Activated naive CD8-positive, alpha-beta T cell treated with anti-CD3 and anti-CD28 coated beads for 36 hours (primary cell): ENCODE data around the gene MOGAT2. TPM values are rescaled to one million over a fixed set of nuclear protein-coding genes. Genes with fewer than 3 reads are reported as not detected.
"Not testable (repeated sequence)": the region's sequence is repeated elsewhere in the genome, so short reads cannot be mapped to it uniquely, and the experiment has no call there.

Experiments used
- DNase-seq: peaks from one replicate; pipeline ENCODE4 v3.0.0; 2021
- H3K27ac Mint-ChIP-seq: one replicate; pipeline ENCODE4 v1.8.0; 2022; ENCODE audit warnings: mild to moderate bottlenecking, moderate library complexity, mixed read lengths
- H3K27me3 Mint-ChIP-seq: one replicate; pipeline ENCODE4 v1.8.0; 2022; ENCODE audit warnings: mild to moderate bottlenecking, mixed read lengths
- H3K36me3 Mint-ChIP-seq: one replicate; pipeline ENCODE4 v1.8.0; 2021; ENCODE audit warnings: mild to moderate bottlenecking, mixed read lengths
- H3K4me1 Mint-ChIP-seq: one replicate; pipeline ENCODE4 v1.8.0; 2021; ENCODE audit warnings: mixed read lengths
- H3K4me3 Mint-ChIP-seq: one replicate; pipeline ENCODE4 v1.8.0; 2022; ENCODE audit warnings: mild to moderate bottlenecking, moderate library complexity, mixed read lengths
- H3K9me3 Mint-ChIP-seq: one replicate; pipeline ENCODE4 v1.8.0; 2022; ENCODE audit warnings: mixed read lengths
- total RNA-seq, 2 experiments: library from RNA; stranded (reverse); gene quantifications; one replicate each; pipeline ENCODE4 v1.2.3, GENCODE V29; 2021

The MOGAT2 gene
- total RNA-seq, 2 experiments from 2014 or later: not detected

DNA sequence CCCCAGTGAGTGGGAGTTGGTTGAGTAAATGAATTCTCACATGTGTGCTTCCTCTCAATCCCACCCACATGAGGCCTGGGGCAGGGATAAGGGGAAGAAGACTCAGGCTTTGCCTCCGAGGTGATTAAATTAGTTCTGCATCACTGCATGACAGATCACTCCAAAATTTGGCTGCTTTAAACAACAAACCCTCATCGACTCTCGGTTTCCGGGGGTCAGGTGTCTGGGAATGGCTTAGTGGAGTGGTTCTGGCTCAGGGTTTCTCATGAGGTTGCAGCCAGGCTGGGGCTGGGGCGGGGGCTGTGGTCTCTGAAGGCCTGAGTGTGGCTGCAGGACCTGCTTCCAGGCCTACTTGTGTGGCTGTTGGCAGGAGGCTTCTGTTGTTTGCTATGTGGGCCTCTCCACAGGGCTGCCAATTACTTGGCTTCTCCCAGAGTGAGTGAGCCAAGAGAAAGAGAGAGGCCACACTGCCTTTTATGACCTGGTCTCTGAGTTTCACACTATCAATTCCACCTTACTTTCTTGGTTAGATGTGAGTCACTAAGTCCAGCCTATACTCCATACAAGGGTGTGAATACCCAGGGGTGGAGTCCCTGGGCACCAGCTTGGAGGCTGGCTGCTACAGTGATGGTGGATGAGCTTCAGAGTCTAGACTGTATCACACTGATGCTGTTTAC is 15.9 kb downstream of the MOGAT2 start:
- no peaks in the 10 kb centered on the region for H3K9me3 Mint-ChIP-seq
- no peaks in the 10 kb centered on the region for H3K4me1 Mint-ChIP-seq
- H3K27me3 Mint-ChIP-seq: peaks cover 3% of the 10 kb centered on the region
- no peak overlapping the region for H3K27ac Mint-ChIP-seq
- H3K4me3 Mint-ChIP-seq: no peak overlapping the region
- H3K36me3 Mint-ChIP-seq: no peaks in the 10 kb centered on the region
- no peak for DNase-seq

DNA sequence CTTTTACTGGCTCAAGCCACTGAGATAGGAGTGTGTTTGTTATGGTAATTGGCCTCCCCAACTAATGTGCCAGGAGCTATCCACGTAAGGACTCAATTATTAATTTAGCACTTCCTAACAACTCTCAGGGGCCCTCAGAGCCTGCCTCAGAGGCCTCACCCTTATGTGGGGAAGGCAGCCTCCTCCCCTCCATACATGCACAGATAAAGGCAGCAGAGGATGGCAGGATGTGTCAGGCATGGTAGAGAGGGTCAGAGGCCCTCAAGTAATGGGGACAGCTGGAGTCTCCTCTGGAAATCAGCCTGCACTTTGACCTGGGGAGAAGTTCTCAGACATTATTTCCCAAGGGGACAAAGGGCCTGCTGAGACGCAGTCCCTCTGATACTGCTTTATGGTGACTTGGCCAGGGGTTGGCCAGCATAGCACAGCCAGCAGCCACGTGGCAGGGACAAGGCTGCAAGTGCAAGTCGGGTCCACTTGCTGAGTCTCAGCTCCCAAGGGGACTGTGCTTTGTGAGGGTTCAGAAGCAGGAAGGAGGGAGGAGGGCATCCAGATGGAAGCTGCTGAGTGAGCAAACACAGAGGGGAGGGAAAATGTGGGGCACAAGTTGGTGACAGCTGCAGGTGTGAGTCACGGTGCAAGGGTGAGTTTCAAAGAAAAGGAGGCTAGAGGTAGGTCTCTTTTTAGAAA is 17.0 kb downstream of the MOGAT2 start:
- no peaks in the 10 kb centered on the region for H3K4me1 Mint-ChIP-seq
- no peak overlapping the region for H3K4me3 Mint-ChIP-seq
- H3K36me3 Mint-ChIP-seq: no peaks in the 10 kb centered on the region
- peaks cover 3% of the 10 kb centered on the region for H3K27me3 Mint-ChIP-seq
- no peak overlapping the region for H3K27ac Mint-ChIP-seq
- H3K9me3 Mint-ChIP-seq: no peaks in the 10 kb centered on the region
- no peak for DNase-seq

GRCh38 chr11:75735181-75735845 is 17.7 kb downstream of the MOGAT2 start:
- no peak for DNase-seq
- H3K9me3 Mint-ChIP-seq: no peaks in the 10 kb centered on the region
- no peak overlapping the region for H3K4me3 Mint-ChIP-seq
- H3K27ac Mint-ChIP-seq: no peak overlapping the region
- peaks cover 3% of the 10 kb centered on the region for H3K27me3 Mint-ChIP-seq
- H3K36me3 Mint-ChIP-seq: no peaks in the 10 kb centered on the region
- H3K4me1 Mint-ChIP-seq: no peaks in the 10 kb centered on the region

- Mint-ChIP-seq H3K9me3 (no peaks in the 10 kb centered on the region), H3K4me1 (no peaks in the 10 kb centered on the region), H3K27ac (no peak overlapping the region), H3K27me3 (peaks cover 3% of the 10 kb centered on the region), H3K4me3 (no peak overlapping the region), H3K36me3 (no peaks in the 10 kb centered on the region)
- DNase-seq: no peak
Observed at GRCh38 chr11:75737314-75737713, 19.7 kb downstream of the MOGAT2 start.

- Mint-ChIP-seq H3K27me3 (peaks cover 14% of the 10 kb centered on the region), H3K36me3 (no peaks in the 10 kb centered on the region), H3K9me3 (no peaks in the 10 kb centered on the region), H3K27ac (no peak overlapping the region), H3K4me1 (no peaks in the 10 kb centered on the region), H3K4me3 (no peak overlapping the region)
- DNase-seq: no peak
Observed at GRCh38 chr11:75740681-75741080, 23.0 kb downstream of the MOGAT2 start.

DNA sequence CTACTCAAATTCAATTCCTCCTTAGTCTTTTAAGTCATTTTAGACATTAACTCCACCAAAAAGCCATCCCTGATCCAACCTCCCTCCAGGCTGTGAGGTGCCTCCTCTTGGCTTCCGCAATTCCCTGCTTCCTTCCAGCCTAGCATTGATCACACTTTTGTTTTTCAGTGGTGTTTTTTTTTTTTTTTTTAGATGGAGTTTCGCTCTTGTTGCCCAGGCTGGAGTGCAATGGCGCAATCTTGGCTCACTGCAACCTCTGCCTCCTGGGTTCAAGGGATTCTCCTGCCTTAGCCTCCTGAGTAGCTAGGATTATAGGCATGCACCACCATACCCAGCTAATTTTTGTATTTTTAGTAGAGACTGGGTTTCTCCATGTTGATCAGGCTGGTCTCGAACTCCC is 25.5 kb downstream of the MOGAT2 start:
- not testable (repeated sequence) for H3K27ac Mint-ChIP-seq, H3K9me3 Mint-ChIP-seq, DNase-seq, H3K36me3 Mint-ChIP-seq, H3K4me1 Mint-ChIP-seq, H3K4me3 Mint-ChIP-seq
- peaks cover 10% of the 10 kb centered on the region for H3K27me3 Mint-ChIP-seq

DNA sequence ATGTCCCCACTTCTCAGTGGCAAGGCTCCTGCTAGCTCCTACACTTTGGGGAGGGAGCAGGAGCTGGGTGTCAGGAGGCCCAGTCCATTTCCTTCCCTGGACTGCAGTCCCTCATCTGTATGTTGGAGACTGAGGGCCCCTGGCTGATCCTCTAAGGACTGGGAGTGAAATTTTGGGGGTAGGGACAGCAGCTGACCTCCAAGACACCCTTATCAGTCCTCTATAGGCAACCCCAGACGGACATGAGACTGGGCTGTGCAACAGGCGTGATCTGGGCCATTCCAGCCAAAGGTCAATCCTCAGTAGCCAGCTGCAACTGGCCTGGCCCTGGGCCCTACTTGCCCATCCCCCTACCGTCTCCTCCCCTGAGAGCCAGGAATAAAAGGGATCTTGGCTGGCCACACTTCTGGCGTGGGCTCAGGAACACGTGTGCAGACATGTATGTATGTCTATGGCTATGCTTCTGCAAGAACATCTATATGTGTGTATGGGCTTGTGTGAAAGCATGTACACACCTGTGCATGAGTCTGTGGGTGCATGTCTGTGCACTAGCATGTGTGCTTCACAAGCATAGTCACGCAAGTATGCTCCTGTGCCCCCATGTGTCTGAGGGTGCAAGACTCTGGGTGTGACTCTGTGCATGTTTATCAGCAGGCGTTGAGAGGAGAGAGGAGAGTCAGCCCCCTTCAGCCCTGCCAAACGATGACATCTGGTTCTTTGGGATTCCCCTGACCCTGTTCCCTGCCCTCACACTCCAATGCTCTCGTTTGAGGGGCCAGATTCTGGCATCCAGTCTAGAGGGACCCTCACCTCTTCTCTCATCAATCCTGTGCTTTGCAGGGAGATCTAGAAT is 26.3 kb downstream of the MOGAT2 start:
- no peaks in the 10 kb centered on the region for H3K4me1 Mint-ChIP-seq
- H3K36me3 Mint-ChIP-seq: no peaks in the 10 kb centered on the region
- no peak for DNase-seq
- H3K27me3 Mint-ChIP-seq: peaks cover 10% of the 10 kb centered on the region
- no peak overlapping the region for H3K4me3 Mint-ChIP-seq
- no peaks in the 10 kb centered on the region for H3K9me3 Mint-ChIP-seq
- no peak overlapping the region for H3K27ac Mint-ChIP-seq

DNA sequence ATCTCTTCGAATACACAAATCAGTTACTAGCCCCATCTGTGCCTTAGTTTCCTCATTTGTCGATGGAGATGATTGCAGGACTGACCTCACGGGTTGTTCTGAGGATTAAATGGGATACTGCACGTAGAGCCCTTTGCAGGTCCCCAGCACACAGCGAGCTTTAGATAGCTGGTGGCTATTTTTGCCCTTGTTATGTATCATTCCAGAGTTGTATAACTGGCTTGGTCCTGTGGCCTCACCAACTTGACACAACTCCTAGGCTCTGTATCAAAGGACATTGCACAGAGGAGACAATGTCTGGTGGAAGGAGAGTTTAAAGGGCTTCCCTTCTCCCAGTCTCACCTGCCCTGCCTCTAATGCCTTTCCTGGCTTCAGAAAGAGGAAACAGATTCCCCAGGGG is 28.2 kb downstream of the MOGAT2 start:
- peaks cover 10% of the 10 kb centered on the region for H3K27me3 Mint-ChIP-seq
- no peaks in the 10 kb centered on the region for H3K9me3 Mint-ChIP-seq
- H3K36me3 Mint-ChIP-seq: no peaks in the 10 kb centered on the region
- no peak for DNase-seq
- H3K4me3 Mint-ChIP-seq: no peak overlapping the region
- H3K27ac Mint-ChIP-seq: no peak overlapping the region
- H3K4me1 Mint-ChIP-seq: no peaks in the 10 kb centered on the region

DNA sequence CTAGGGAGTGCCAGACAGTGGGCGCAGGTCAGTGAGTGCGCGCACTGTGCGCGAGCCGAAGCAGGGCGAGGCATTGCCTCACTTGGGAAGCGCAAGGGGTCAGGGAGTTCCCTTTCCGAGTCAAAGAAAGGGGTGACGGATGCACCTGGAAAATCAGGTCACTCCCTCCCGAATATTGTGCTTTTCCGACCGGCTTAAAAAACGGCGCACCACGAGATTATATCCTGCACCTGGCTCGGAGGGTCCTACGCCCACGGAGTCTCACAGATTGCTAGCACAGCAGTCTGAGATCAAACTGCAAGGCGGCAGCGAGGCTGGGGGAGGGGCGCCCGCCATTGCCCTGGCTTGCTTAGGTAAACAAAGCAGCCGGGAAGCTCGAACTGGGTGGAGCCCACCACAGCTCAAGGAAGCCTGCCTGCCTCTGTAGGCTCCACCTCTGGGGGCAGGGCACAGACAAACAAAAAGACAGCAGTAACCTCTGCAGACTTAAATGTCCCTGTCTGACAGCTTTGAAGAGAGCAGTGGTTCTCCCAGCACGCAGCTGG is 31.2 kb downstream of the MOGAT2 start:
- not testable (repeated sequence) for H3K4me1 Mint-ChIP-seq, H3K36me3 Mint-ChIP-seq, H3K27ac Mint-ChIP-seq, DNase-seq, H3K4me3 Mint-ChIP-seq, H3K9me3 Mint-ChIP-seq
- peaks cover 10% of the 10 kb centered on the region for H3K27me3 Mint-ChIP-seq

DNA sequence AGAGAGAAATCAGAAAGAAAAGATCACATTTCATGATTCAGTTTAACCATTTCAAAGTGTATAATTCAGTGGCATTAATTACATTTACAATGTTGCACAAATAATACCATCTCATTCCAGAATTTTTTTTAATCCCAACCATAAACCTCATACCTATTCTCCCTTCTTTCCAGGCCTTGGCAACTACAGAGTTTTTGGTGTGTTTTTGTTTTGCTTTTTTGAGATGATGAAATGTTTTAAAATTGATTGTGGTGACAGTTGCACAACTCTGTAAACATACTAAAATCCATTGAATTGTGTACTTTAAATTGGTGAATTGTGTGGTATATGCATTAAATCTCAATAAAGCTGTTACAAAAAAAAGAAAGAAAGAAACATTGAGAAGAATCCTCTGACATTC is 37.3 kb downstream of the MOGAT2 start:
- H3K27me3 Mint-ChIP-seq, H3K4me3 Mint-ChIP-seq, H3K27ac Mint-ChIP-seq, H3K36me3 Mint-ChIP-seq, H3K4me1 Mint-ChIP-seq, DNase-seq, H3K9me3 Mint-ChIP-seq: not testable (repeated sequence)

GRCh38 chr11:75757651-75758050 is 40.0 kb downstream of the MOGAT2 start:
- Mint-ChIP-seq H3K4me3 (no peak overlapping the region), H3K4me1 (no peaks in the 10 kb centered on the region), H3K36me3 (no peaks in the 10 kb centered on the region), H3K27me3 (no peaks in the 10 kb centered on the region), H3K27ac (no peak overlapping the region), H3K9me3 (peaks cover 1% of the 10 kb centered on the region)
- no peak for DNase-seq

GRCh38 chr11:75759832-75760231 is 42.2 kb downstream of the MOGAT2 start:
- Mint-ChIP-seq H3K36me3 (no peaks in the 10 kb centered on the region), H3K27ac (no peak overlapping the region), H3K9me3 (no peaks in the 10 kb centered on the region), H3K4me1 (no peaks in the 10 kb centered on the region), H3K4me3 (no peak overlapping the region), H3K27me3 (no peaks in the 10 kb centered on the region)
- DNase-seq: no peak

- H3K9me3 Mint-ChIP-seq: no peaks in the 10 kb centered on the region
- no peak overlapping the region for H3K27ac Mint-ChIP-seq
- no peak for DNase-seq
- no peaks in the 10 kb centered on the region for H3K36me3 Mint-ChIP-seq
- no peak overlapping the region for H3K4me3 Mint-ChIP-seq
- H3K4me1 Mint-ChIP-seq: no peaks in the 10 kb centered on the region
- no peaks in the 10 kb centered on the region for H3K27me3 Mint-ChIP-seq
Observed at GRCh38 chr11:75760243-75760642, 42.6 kb downstream of the MOGAT2 start.

- Mint-ChIP-seq H3K4me1 (no peaks in the 10 kb centered on the region), H3K27me3 (no peaks in the 10 kb centered on the region), H3K9me3 (no peaks in the 10 kb centered on the region), H3K27ac (no peak overlapping the region), H3K36me3 (no peaks in the 10 kb centered on the region), H3K4me3 (no peak overlapping the region)
- no peak for DNase-seq
Observed at GRCh38 chr11:75760710-75761493, 43.3 kb downstream of the MOGAT2 start.
